ENCODE measurements around the gene PUSL1.

The PUSL1 gene

GRCh38 chr1:1326075-1326605 lies 17.7 kb downstream of the PUSL1 start:
- DNase-seq: no peak

GRCh38 chr1:1327291-1327690 lies 18.9 kb downstream of the PUSL1 start:
- no peak for DNase-seq

GRCh38 chr1:1328254-1328653 lies 19.9 kb downstream of the PUSL1 start:
- no peak for DNase-seq

GRCh38 chr1:1329304-1330210 lies 21.2 kb downstream of the PUSL1 start:
- DNase-seq: no peak

- no peak for DNase-seq
These were observed 22.1 kb downstream of the PUSL1 start for GRCh38 chr1:1330366-1331067.

- no peak for DNase-seq
These were observed 22.9 kb downstream of the PUSL1 start, which contains the start of gene TAS1R3 for GRCh38 chr1:1331068-1331965. Gene TAS1R3 (plus strand): TSS chr1:1331280. CDS start chr1:1331346, 66 bp downstream.

GRCh38 chr1:1332031-1332755 lies 23.8 kb downstream of the PUSL1 start:
- no peak for DNase-seq

GRCh38 chr1:1332774-1333480 lies 24.5 kb downstream of the PUSL1 start:
- DNase-seq: no peak

- DNase-seq: no peak
These were observed 25.3 kb downstream of the PUSL1 start for GRCh38 chr1:1333551-1334241.

GRCh38 chr1:1334835-1335234 lies 26.4 kb downstream of the PUSL1 start:
- DNase-seq: no peak

- DNase-seq: no peak
These were observed 26.9 kb downstream of the PUSL1 start for GRCh38 chr1:1335283-1335682.

- DNase-seq: no peak
These were observed 27.4 kb downstream of the PUSL1 start for GRCh38 chr1:1335792-1336248.

GRCh38 chr1:1336446-1336845 lies 28.0 kb downstream of the PUSL1 start:
- DNase-seq: no peak

GRCh38 chr1:1336931-1337792 lies 28.8 kb downstream of the PUSL1 start:
- DNase-seq: no peak

GRCh38 chr1:1337793-1338147 lies 29.4 kb downstream of the PUSL1 start:
- DNase-seq: no peak

GRCh38 chr1:1338278-1338677 lies 29.9 kb downstream of the PUSL1 start:
- no peak for DNase-seq

- no peak for DNase-seq
These were observed 31.8 kb downstream of the PUSL1 start for GRCh38 chr1:1340185-1340584.

- no peak for DNase-seq
These were observed 32.6 kb downstream of the PUSL1 start for GRCh38 chr1:1340791-1341548.

GRCh38 chr1:1341549-1342021 lies 33.2 kb downstream of the PUSL1 start:
- no peak for DNase-seq

Measured in activated CD4-positive, CD25-positive, alpha-beta regulatory T cell (primary cell).